NCI-H1048 (cell line): Measurements from ENCODE around the gene YIPF1.
"Not testable (repeated sequence)": the region's sequence is repeated elsewhere in the genome, so short reads cannot be mapped to it uniquely, and the experiment has no call there.

ENCODE experiments used
- DNase-seq: peaks from one replicate; lab custom pipeline; 2025; lab: John Stamatoyannopoulos, UW

The YIPF1 gene

GRCh38 chr1:53894644-53895043 is 5.0 kb upstream of the YIPF1 start:
- DNase-seq: no peak

- no peak for DNase-seq
Observed at GRCh38 chr1:53893999-53894636, 4.5 kb upstream of the YIPF1 start, which contains the start of gene DIO1. TSS of gene DIO1 (plus strand) at chr1:53894187. CDS start at chr1:53894211, 24 bp downstream.

GRCh38 chr1:53892911-53893310 is 3.3 kb upstream of the YIPF1 start:
- no peak for DNase-seq

GRCh38 chr1:53891678-53892077 is 2.1 kb upstream of the YIPF1 start:
- DNase-seq: no peak

GRCh38 chr1:53891018-53891417 is 1.4 kb upstream of the YIPF1 start:
- DNase-seq: no peak

- no peak for DNase-seq
Observed at GRCh38 chr1:53890522-53890941, 935 bp upstream of the YIPF1 start.

- no peak for DNase-seq
Observed at GRCh38 chr1:53888681-53889080, 916 bp downstream of the YIPF1 start.

GRCh38 chr1:53883600-53883999 is 6.0 kb downstream of the YIPF1 start:
- DNase-seq: not testable (repeated sequence)

- DNase-seq: not testable (repeated sequence)
Observed at GRCh38 chr1:53881853-53882252, 7.7 kb downstream of the YIPF1 start.

GRCh38 chr1:53878492-53879105 is 11.0 kb downstream of the YIPF1 start:
- no peak for DNase-seq

- not testable (repeated sequence) for DNase-seq
Observed at GRCh38 chr1:53875150-53875549, 14.4 kb downstream of the YIPF1 start.

GRCh38 chr1:53871773-53872484 is 17.7 kb downstream of the YIPF1 start:
- no peak for DNase-seq

- DNase-seq: no peak
Observed at GRCh38 chr1:53871221-53871620, 18.4 kb downstream of the YIPF1 start.

- DNase-seq: no peak
Observed at GRCh38 chr1:53869454-53870117, 20.0 kb downstream of the YIPF1 start.

GRCh38 chr1:53868565-53868964 is 21.0 kb downstream of the YIPF1 start:
- no peak for DNase-seq

- DNase-seq: no peak
Observed at GRCh38 chr1:53862507-53862906, 27.1 kb downstream of the YIPF1 start.

GRCh38 chr1:53860967-53861411 is 28.6 kb downstream of the YIPF1 start:
- DNase-seq: peak; percentile 22

- no peak for DNase-seq
Observed at GRCh38 chr1:53851571-53852285, 37.9 kb downstream of the YIPF1 start.

GRCh38 chr1:53850082-53850673 is 39.4 kb downstream of the YIPF1 start:
- DNase-seq: no peak

GRCh38 chr1:53847980-53848379 is 41.6 kb downstream of the YIPF1 start:
- no peak for DNase-seq

- DNase-seq: no peak
Observed at GRCh38 chr1:53842347-53842746, 47.2 kb downstream of the YIPF1 start.

GRCh38 chr1:53838654-53838974 is 51.0 kb downstream of the YIPF1 start:
- no peak for DNase-seq
